ENCODE results near the gene PPP1R27.

PPP1R27 gene

DNA sequence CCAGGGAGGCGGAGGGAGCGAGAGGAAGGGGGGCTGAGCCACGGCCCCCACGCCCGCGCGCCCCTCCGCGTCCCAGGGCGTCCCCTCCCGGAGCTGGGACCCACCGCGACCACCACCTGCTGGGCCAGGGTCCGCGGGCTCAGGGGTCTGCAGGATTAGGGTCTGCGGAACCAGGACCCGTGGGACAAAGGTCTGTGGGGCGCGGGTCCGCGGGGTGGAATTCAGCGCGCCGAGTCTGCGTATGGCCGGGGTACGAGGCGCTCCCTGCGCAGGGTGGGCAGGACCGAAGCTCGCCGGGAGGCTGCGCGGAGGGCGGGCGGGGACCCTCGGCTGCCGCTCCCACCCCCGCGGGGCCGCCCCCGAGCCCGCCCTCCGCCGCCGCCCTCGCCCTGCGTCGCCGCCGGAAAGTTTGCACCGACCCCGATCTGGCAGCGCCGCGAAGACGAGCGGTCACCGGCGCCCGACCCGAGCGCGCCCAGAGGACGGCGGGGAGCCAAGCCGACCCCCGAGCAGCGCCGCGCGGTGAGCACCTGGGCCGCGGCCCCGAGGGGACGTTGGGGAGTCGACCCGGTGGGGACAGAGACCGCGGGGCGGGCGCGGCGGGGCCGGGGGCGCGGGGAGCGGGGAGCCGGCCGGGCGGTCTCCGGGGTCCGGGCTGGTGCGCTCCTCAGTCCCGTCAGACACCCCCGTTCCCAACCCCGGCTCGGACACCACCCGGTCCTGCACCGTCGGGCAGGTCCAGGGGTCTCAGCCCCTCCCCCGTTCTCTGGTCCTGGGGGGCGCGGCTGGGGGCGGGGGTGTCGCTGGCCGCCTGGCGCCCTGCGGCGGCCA lies 30.9 kb downstream of the PPP1R27 start, which contains the start of gene GCGR:
TSS of gene GCGR (plus strand) at position 423 of the 831 bp plus-strand sequence. CDS start 4,869 bp downstream, outside the sequence.
- no peak for DNase-seq

DNA sequence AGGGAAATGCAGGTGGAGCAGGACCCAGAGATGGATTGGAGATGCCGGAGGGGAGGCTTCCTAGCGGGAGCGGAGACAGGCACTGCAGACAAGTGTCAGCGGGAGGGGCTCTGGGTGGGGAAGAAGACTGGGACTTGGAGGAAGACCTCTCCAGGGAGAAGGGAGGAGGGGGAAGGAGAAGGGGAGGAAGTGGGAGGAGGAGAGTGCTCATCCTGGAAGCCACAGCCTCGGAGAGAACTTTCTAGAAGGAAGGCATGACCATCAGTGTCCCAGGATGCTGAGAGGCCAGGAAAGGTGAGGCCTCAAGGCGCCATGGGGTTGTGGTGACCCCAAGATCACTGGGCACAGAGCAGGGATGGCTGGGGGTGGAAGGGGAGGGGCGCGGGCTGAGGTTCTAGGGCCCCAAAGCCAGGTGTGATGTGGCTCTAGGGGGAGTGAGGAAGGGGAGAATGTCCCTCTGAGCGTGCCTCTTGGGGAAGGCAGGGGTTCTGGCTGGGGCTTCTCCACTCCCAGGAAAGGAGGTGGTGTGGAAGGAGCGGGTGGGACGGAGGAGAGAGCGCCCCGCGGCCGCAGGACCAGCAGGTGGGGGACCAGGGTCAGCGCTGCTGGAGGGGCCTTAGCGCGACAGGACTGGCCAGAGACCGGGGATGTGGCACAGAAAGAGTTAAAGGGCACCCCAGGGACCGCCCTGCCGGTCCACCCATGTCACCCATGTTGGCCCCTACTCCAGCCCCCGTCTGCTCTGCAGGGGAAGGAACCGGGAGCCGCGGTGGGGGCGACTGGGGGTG lies 31.8 kb downstream of the PPP1R27 start:
- DNase-seq: no peak

DNA sequence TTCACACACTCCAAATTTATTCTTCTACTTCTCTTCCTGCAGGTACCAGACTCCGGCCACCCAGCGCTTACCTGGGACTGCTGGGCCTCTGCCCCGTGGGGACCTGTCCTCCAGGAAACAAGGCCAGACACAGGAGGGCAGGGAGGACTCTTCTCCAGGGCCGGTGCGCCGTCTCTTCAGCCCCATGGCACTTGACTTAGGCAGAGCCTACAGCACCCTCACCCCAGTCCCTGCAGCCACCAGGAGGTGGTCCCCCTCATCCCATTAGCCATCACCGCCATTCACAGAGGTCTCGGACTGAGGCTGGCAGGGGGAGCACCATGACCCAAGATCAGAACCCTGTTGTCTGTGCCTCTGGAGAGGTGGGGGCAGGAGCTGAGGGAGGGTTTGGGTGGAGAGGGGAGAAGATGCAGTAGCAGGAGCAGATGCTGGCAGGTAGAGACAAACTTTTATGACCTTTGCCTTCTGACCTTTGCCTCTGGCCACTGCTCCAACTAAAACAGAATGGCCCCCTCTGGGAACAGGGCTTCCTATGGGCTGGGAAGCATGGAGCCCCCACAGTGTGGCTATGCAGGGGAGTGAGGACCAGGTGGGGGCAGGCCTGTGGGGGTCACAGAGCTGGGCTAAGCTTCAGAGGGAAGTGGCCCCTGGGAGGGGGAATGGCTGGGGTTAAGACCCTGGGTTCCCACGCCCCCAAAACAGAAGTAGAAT lies 32.6 kb downstream of the PPP1R27 start:
- DNase-seq: no peak

DNA sequence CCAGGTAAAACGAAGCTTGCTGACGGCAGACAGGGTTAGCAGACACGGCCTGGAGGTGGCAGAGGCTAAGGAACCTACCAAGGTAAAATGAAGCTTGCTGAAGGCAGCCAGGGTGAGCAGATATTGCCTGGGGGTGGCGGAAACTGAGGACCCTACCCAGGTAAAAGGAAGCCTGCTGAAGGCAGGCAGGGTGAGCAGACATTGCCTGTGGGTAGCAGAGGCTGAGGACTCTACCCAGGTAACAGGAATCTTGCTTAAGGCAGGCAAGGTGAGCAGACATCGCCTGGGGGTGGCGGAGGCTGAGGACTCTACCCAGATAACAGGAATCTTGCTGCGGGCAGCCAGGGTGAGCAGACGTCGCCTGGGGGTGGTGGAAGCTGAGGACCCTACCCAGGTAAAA lies 33.5 kb downstream of the PPP1R27 start:
- no peak for DNase-seq

DNA sequence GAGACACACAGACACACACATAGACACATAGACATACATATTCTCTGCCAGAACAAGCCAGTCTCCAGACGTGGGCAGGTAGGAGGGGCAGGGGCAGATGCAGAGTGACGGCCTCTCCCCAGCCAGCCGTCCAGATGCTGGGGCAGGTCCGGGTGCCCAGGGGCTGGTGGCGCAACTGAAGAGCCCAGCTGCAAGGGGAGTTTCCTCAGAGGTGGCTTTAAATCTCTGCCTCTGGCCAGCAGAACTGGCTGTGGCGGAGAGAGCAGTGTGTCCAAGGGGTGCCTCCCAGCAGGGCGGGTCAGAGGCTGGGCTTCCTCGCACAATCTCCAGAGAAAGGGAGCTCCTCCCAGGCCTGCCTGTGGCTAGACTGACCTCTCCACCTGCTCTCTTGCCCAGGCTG lies 40.3 kb downstream of the PPP1R27 start:
- no peak for DNase-seq

DNA sequence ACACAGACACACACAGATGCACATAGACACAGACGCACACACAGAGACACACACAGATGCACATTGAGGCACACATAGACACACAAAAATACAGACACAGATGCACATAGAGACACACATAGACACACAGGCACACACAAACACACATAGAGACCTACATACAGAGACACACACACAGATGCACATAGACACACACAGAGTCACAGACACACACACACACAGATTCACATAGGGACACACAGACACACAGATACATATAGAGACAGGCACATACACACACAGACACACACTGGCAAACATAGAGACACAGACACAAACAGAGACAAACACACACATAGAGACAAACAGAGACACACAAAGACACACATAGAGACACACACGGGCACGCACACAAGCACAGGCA lies 40.8 kb downstream of the PPP1R27 start:
- no peak for DNase-seq

DNA sequence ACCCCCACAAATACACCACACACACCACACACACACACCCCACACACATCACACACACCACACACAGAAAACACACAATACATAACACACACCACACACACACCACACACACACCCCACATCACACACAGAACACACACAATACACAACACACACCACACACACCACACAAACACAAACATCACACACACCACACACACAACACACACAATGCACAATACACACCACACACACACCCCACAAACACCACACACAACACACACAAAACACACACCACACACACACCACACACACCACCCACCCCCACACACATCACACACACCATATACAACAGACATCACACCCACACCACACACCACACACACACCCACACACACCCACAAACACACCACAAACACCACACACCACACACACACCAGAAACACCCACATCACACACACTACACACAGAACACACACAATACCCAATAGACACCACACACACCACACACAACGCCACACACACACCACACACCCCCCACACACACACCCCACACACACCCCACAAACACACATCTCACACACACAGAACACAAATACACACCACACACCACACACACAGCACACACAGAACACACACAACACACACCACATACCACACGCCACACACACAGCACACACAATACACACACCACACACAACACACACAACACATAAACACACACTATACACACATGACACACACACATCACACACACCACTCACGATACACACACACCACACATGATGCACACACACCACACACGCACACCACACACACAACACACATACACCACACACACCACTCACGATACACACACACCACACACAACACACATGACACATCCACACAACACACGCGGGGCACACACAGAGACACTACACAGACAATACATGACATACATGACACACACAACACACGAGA lies 41.9 kb downstream of the PPP1R27 start:
- no peak for DNase-seq

All from SHP77 treated with DMSO at 0.1 percent for 48 hours (cell line).